Neural cell (in vitro differentiated cells): ENCODE data around the gene FUT1. TPM values are rescaled to one million over a fixed set of nuclear protein-coding genes. Genes with fewer than 3 reads are reported as not detected.

Source experiments
- H2AFZ ChIP-seq: fragments of 200-600, 300-800 bp; sonication (generic), shearing (Covaris generic); 2 replicates; pipeline ENCODE4 v1.6.0; 2014; ENCODE audit warnings: low read depth, mild to moderate bottlenecking, antibody characterized with exemption, low read length, moderate library complexity
- H3F3A ChIP-seq: fragments of 200-600 bp; shearing (Covaris generic); 2 replicates; pipeline ENCODE4 v1.6.1; 2016; ENCODE audit warnings: mild to moderate bottlenecking, moderate library complexity, mixed read lengths, antibody characterized with exemption, low read length; ENCODE audit not compliant: insufficient read depth, poor library complexity, severe bottlenecking
- H3K27ac ChIP-seq: fragments of 200-600, 300-800 bp; sonication (generic), shearing (Covaris generic); 2 replicates; pipeline ENCODE4 v1.5.1; 2014; ENCODE audit warnings: mild to moderate bottlenecking, low read length, moderate library complexity
- H3K27me3 ChIP-seq: fragments of 300-800, 200-600 bp; sonication (generic), shearing (Covaris generic); 2 replicates; pipeline ENCODE4 v1.6.0; 2014; ENCODE audit warnings: mild to moderate bottlenecking, low read depth, low read length, moderate library complexity; ENCODE audit not compliant: insufficient read depth
- H3K36me3 ChIP-seq: fragments of 300-800, 200-600 bp; sonication (generic), shearing (Covaris generic); 2 replicates; pipeline ENCODE4 v1.5.1; 2014; ENCODE audit warnings: mild to moderate bottlenecking, antibody characterized with exemption, low read length, moderate library complexity; ENCODE audit not compliant: insufficient read depth
- H3K4me2 ChIP-seq: fragments of 300-800, 200-600 bp; sonication (generic), shearing (Covaris generic); 2 replicates; pipeline ENCODE4 v1.6.0; 2014; ENCODE audit warnings: mild to moderate bottlenecking, low read length
- H3K4me3 ChIP-seq: fragments of 300-800, 200-600 bp; sonication (generic), shearing (Covaris generic); 2 replicates; pipeline ENCODE4 v1.5.1; 2014; ENCODE audit warnings: mild to moderate bottlenecking, low read length, moderate library complexity
- H3K79me2 ChIP-seq: fragments of 200-600 bp; shearing (Covaris generic); replicated peaks from 2 replicates; pipeline ENCODE4 v1.6.0; 2014; ENCODE audit warnings: mild to moderate bottlenecking, low read length, moderate library complexity; ENCODE audit not compliant: insufficient read depth
- H3K9ac ChIP-seq: fragments of 300-800, 200-600 bp; sonication (generic), shearing (Covaris generic); 2 replicates; pipeline ENCODE4 v1.6.1; 2016; ENCODE audit warnings: mild to moderate bottlenecking, low read length, mixed read lengths
- H3K9me2 ChIP-seq: fragments of 200-600 bp; shearing (Covaris generic); 2 replicates; pipeline ENCODE4 v1.6.1; 2016; ENCODE audit warnings: mild to moderate bottlenecking, low read length, mixed read lengths; ENCODE audit not compliant: insufficient read depth
- H3K9me3 ChIP-seq: fragments of 200-600, 300-800 bp; sonication (generic), shearing (Covaris generic); 2 replicates; pipeline ENCODE4 v1.6.1; 2016; ENCODE audit warnings: mild to moderate bottlenecking, mixed run types, low read length, moderate library complexity, mixed read lengths
- H4K20me1 ChIP-seq: fragments of 200-600 bp; shearing (Covaris generic); 2 replicates; pipeline ENCODE4 v1.6.1; 2016; ENCODE audit warnings: mild to moderate bottlenecking, mixed run types; ENCODE audit not compliant: insufficient read depth
- CTCF ChIP-seq: fragments of 450-650 bp; IDR thresholded peaks from 2 replicates; pipeline ENCODE4 v1.5.1; 2014; ENCODE audit warnings: antibody characterized with exemption, mild to moderate bottlenecking, moderate library complexity; ENCODE audit not compliant: poor library complexity, severe bottlenecking
- EP300 ChIP-seq: fragments of 450-650 bp; conservative IDR thresholded peaks from 2 replicates; pipeline ENCODE4 v1.6.1; 2014; ENCODE audit warnings: antibody characterized with exemption, mild to moderate bottlenecking, moderate library complexity; ENCODE audit not compliant: poor library complexity, severe bottlenecking
- EZH2 ChIP-seq: fragments of 200-600, 300-800 bp; shearing (Covaris generic), sonication (generic); IDR thresholded peaks from 2 replicates; pipeline ENCODE4 v1.6.1; 2014; ENCODE audit warnings: antibody characterized with exemption, low read length, borderline replicate concordance, mild to moderate bottlenecking; ENCODE audit not compliant: insufficient read depth, poor library complexity, severe bottlenecking
- MXI1 ChIP-seq: fragments of 450-650 bp; conservative IDR thresholded peaks from 2 replicates; pipeline ENCODE4 v1.6.1; 2014; ENCODE audit warnings: antibody characterized with exemption, mild to moderate bottlenecking; ENCODE audit not compliant: poor library complexity, severe bottlenecking
- POLR2AphosphoS5 ChIP-seq: IDR thresholded peaks from 2 replicates; pipeline ENCODE4 v1.6.1; 2012
- RAD21 ChIP-seq: fragments of 450-650 bp; conservative IDR thresholded peaks from 2 replicates; pipeline ENCODE4 v1.6.1; 2014; ENCODE audit warnings: antibody characterized with exemption, mild to moderate bottlenecking, moderate library complexity
- REST ChIP-seq: IDR thresholded peaks from 2 replicates; pipeline ENCODE4 v1.6.1; 2012; ENCODE audit warnings: borderline replicate concordance
- SMC3 ChIP-seq: fragments of 450-650 bp; conservative IDR thresholded peaks from 2 replicates; pipeline ENCODE4 v1.6.1; 2014; ENCODE audit warnings: antibody characterized with exemption, mild to moderate bottlenecking, moderate library complexity; ENCODE audit not compliant: poor library complexity
- TAF1 ChIP-seq: IDR thresholded peaks from 2 replicates; pipeline ENCODE4 v1.6.1; 2012; ENCODE audit warnings: low read depth
- polyA plus RNA-seq: library from polyadenylated mRNA; depleted of rRNA; stranded (reverse); fragments of >200 nt; gene quantifications from 2 replicates; pipeline ENCODE4 v1.2.3, GENCODE V29; 2014

Gene FUT1
- polyA plus RNA-seq, 1 donor from 2014 or later = 0.15 TPM

- Histone ChIP-seq H3K9ac (no peak overlapping the region), H3K27me3 (peaks cover 14% of the 10 kb centered on the region)
These were observed 4.7 kb upstream of the FUT1 start for GRCh38 chr19:48757089-48757675.

GRCh38 chr19:48756686-48757085 is 4.2 kb upstream of the FUT1 start:
- no peak overlapping the region for H3K9ac ChIP-seq
- H3K79me2 ChIP-seq = no peaks in the 10 kb centered on the region
- peaks cover 19% of the 10 kb centered on the region for H3K27me3 ChIP-seq
- no peaks in the 10 kb centered on the region for H3K9me3 ChIP-seq
- no peaks in the 10 kb centered on the region for H3F3A ChIP-seq
- no peak overlapping the region for H3K27ac ChIP-seq
- H4K20me1 ChIP-seq = no peaks in the 10 kb centered on the region
- H2AFZ ChIP-seq = no peak overlapping the region
- no peak overlapping the region for H3K4me3 ChIP-seq
- TF ChIP-seq REST (no peak), EP300 (no peak), POLR2AphosphoS5 (no peak), MXI1 (no peak), TAF1 (no peak), EZH2 (no peak), SMC3 (no peak), RAD21 (no peak), CTCF (no peak)
- H3K4me2 ChIP-seq = no peak overlapping the region
- H3K9me2 ChIP-seq = no peaks in the 10 kb centered on the region
- no peaks in the 10 kb centered on the region for H3K36me3 ChIP-seq

More at GRCh38 chr19:48757089-48757675, 4.7 kb upstream of the FUT1 start:
- TF ChIP-seq TAF1 (no peak), POLR2AphosphoS5 (no peak), EZH2 (no peak), REST (no peak), MXI1 (no peak)
- H3F3A ChIP-seq = no peaks in the 10 kb centered on the region
- no peaks in the 10 kb centered on the region for H3K79me2 ChIP-seq
- no peak overlapping the region for H3K27ac ChIP-seq
- H3K9me2 ChIP-seq = no peaks in the 10 kb centered on the region
- no peak overlapping the region for H3K4me3 ChIP-seq
- no peaks in the 10 kb centered on the region for H4K20me1 ChIP-seq
- no peaks in the 10 kb centered on the region for H3K9me3 ChIP-seq
- no peak overlapping the region for H3K4me2 ChIP-seq
- H3K36me3 ChIP-seq = no peaks in the 10 kb centered on the region
- no peak overlapping the region for H2AFZ ChIP-seq
